Measurements from ENCODE around the gene DHRS4. TPM values are rescaled to one million over a fixed set of nuclear protein-coding genes. Genes with fewer than 3 reads are reported as not detected.

The DHRS4 gene
- total and polyA plus RNA-seq, 2 of the 13 experiments (the other 11 are each of a cell fraction or from before 2014, with no cell fraction given) = 23.9 to 45.1 TPM

DNA sequence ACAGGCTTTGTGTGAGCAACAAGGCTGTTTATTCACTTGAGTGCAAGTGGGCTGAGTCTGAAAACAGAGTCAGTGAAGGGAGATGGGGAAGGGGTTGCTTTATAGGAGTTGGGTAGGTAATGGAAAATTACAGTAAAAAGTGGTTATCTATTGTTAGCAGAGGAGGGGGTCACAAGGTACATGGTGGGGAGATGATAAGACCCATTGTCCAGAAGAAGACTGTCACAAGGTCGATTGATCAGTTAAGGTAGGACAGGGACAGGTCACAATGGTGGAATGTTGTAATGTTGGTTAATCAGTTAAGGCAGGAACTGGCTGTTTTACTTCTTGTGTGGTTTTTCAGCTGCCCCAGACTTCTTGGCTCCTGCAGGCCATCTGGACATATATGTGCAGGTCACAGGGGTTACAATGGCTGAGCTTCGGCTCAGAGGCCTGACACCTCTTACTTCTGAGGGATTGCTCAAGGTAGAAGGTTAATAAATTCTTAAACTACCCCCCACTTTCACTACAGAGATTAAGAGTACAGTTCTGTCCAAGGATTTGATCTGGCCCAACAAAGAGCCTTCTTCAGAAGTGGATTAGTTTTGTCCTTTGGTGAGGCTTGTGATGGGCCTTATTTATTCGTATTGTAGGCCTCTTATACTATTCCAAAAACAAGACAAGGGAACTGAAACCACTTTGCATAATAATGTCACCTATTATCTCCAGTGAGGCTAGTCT, 13.8 kb upstream of the DHRS4 start (continued):
- TF ChIP-seq, protein P1, sequence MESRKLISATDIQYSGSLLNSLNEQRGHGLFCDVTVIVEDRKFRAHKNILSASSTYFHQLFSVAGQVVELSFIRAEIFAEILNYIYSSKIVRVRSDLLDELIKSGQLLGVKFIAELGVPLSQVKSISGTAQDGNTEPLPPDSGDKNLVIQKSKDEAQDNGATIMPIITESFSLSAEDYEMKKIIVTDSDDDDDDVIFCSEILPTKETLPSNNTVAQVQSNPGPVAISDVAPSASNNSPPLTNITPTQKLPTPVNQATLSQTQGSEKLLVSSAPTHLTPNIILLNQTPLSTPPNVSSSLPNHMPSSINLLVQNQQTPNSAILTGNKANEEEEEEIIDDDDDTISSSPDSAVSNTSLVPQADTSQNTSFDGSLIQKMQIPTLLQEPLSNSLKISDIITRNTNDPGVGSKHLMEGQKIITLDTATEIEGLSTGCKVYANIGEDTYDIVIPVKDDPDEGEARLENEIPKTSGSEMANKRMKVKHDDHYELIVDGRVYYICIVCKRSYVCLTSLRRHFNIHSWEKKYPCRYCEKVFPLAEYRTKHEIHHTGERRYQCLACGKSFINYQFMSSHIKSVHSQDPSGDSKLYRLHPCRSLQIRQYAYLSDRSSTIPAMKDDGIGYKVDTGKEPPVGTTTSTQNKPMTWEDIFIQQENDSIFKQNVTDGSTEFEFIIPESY (CRISPR knock-in tag; IDR thresholded peaks at IDR 0.05) = no peak
- TF ChIP-seq ZC3H13 (CRISPR knock-in tag; IDR thresholded peaks at IDR 0.05) (no peak), TFE3 (CRISPR knock-in tag; IDR thresholded peaks at IDR 0.05) (peak; percentile 83), ZNF740 (CRISPR knock-in tag; IDR thresholded peaks at IDR 0.05) (no peak), RAD21 (CRISPR knock-in tag; IDR thresholded peaks at IDR 0.05) (no peak), ZNF274 (CRISPR knock-in tag; IDR thresholded peaks at IDR 0.05) (no peak), NCOR1 (IDR thresholded peaks at IDR 0.05; ENCODE audit: borderline replicate concordance, low read length) (no peak; the same call in none of the 2 replicates), ZBTB3 (CRISPR knock-in tag; IDR thresholded peaks at IDR 0.05; ENCODE audit: borderline replicate concordance, low read depth) (no peak), REST (IDR thresholded peaks at IDR 0.05; ENCODE audit: borderline replicate concordance in 1 of 2, low read depth in 1 of 2, low read length in 2 of 2) (no peak), FLYWCH1 (CRISPR knock-in tag; IDR thresholded peaks at IDR 0.05) (no peak), MNT (IDR thresholded peaks at IDR 0.05) (no peak), ZFX (CRISPR knock-in tag; IDR thresholded peaks at IDR 0.05; ENCODE audit: low read depth) (peak; percentile 42), BATF2 (CRISPR knock-in tag; IDR thresholded peaks at IDR 0.05) (no peak), HDAC2 (CRISPR knock-in tag; IDR thresholded peaks at IDR 0.05) (no peak), TOPORS (CRISPR knock-in tag; IDR thresholded peaks at IDR 0.05) (no peak), ZBTB25 (CRISPR knock-in tag; IDR thresholded peaks at IDR 0.05) (no peak), ZBTB20 (CRISPR knock-in tag; IDR thresholded peaks at IDR 0.05; ENCODE audit: borderline replicate concordance, low read depth) (no peak), PPARG (CRISPR knock-in tag; conservative IDR thresholded peaks at IDR 0.05) (peak; percentile 54)
